ENCODE results near the gene GALNT13. TPM values are rescaled to one million over a fixed set of nuclear protein-coding genes. Genes with fewer than 3 reads are reported as not detected.

GALNT13 gene
- total and polyA plus RNA-seq, 10 of the 15 experiments (the other 5 are each of a cell fraction or from before 2014, with no cell fraction given): 0.04 TPM; not detected in 9

DNA sequence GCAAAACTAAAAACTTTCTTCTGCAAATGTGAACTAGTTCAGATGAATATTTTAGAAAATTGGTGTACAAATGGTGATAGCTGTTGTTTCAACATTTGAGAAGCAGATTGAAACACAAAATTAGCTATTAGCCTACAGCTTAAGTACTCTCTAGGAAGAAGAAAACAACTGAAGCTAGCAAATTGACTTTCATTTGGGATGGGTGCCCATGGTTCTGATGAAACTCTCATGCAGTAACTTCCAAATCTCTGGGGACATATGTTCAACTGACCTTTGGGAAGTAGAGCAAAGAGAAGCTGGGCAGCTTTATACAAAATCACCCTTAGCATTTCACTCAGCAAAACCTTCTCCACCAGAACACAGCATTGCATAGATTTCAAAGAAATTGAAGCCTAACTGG is 119.0 kb downstream of the GALNT13 start:
- H3K9ac ChIP-seq (ENCODE audit: control insufficient read depth, insufficient read depth, low read length): no peak overlapping the region
- no peaks in the 10 kb centered on the region for H3K9me3 ChIP-seq (replicated peaks; ENCODE audit: control insufficient read depth, insufficient read depth, low read length)
- intact Hi-C loops (cut with micrococcal nuclease; ENCODE audit: unreplicated experiment): no loop called here
- H3K4me1 ChIP-seq (ENCODE audit: control insufficient read depth, insufficient read depth, low read length): no peaks in the 10 kb centered on the region
- ATAC-seq (no peak), FAIRE-seq (no peak), DNase-seq (ENCODE audit: low read depth, low spot score) (no peak)
- H3K27ac ChIP-seq (ENCODE audit: control insufficient read depth, insufficient read depth): no peak overlapping the region
- no peaks in the 10 kb centered on the region for H3K79me2 ChIP-seq (ENCODE audit: control insufficient read depth, insufficient read depth, low read length)
- H3K4me2 ChIP-seq (ENCODE audit: control insufficient read depth, insufficient read depth): no peak overlapping the region
- ChIA-PET SMC1A (ENCODE audit: uncharacterized antibody, unreplicated experiment) (no interaction called here), CTCF (no interaction called here), RAD21 (ENCODE audit: unreplicated experiment) (no interaction called here), POLR2A (no interaction called here)
- H3K36me3 ChIP-seq (ENCODE audit: control insufficient read depth in 2 of 2, insufficient read depth in 2 of 2, low read length in 1 of 2): no peaks in the 10 kb centered on the region
- in situ Hi-C loops (cut with MboI): no loop called here
- H2AFZ ChIP-seq (ENCODE audit: control insufficient read depth, low read depth, low read length): no peak overlapping the region
- H3K27me3 ChIP-seq (replicated peaks in 1 of 2; ENCODE audit: control insufficient read depth in 2 of 2, insufficient read depth in 2 of 2, low read length in 1 of 2): no peaks in the 10 kb centered on the region
- H4K20me1 ChIP-seq (ENCODE audit: control insufficient read depth, insufficient read depth): no peaks in the 10 kb centered on the region
- no TSS peak for BruUV-seq (replicated peaks)
- H3K4me3 ChIP-seq: no peak overlapping the region
- TF ChIP-seq EGR1 (IDR thresholded peaks at IDR 0.05; ENCODE audit: borderline replicate concordance in 1 of 2, low read depth in 2 of 2, low read length in 2 of 2) (no peak), NBN (IDR thresholded peaks at IDR 0.05) (no peak), MLLT1 (IDR thresholded peaks at IDR 0.05) (no peak), ZBTB4 (CRISPR knock-in tag; IDR thresholded peaks at IDR 0.05) (no peak), RBBP5 (conservative IDR thresholded peaks at IDR 0.05) (no peak), ZNF24 (IDR thresholded peaks at IDR 0.05) (no peak), MYB (IDR thresholded peaks at IDR 0.05; ENCODE audit: borderline replicate concordance, low read depth, low read length) (no peak), KDM1A (IDR thresholded peaks at IDR 0.05; ENCODE audit: borderline replicate concordance) (no peak), STAT1 (conservative IDR thresholded peaks at IDR 0.05) (no peak), NFYB (IDR thresholded peaks at IDR 0.05; ENCODE audit: insufficient read depth, low read depth, low read length) (no peak), DPF2 (IDR thresholded peaks at IDR 0.05) (no peak)
- TF ChIP-seq, protein P1, sequence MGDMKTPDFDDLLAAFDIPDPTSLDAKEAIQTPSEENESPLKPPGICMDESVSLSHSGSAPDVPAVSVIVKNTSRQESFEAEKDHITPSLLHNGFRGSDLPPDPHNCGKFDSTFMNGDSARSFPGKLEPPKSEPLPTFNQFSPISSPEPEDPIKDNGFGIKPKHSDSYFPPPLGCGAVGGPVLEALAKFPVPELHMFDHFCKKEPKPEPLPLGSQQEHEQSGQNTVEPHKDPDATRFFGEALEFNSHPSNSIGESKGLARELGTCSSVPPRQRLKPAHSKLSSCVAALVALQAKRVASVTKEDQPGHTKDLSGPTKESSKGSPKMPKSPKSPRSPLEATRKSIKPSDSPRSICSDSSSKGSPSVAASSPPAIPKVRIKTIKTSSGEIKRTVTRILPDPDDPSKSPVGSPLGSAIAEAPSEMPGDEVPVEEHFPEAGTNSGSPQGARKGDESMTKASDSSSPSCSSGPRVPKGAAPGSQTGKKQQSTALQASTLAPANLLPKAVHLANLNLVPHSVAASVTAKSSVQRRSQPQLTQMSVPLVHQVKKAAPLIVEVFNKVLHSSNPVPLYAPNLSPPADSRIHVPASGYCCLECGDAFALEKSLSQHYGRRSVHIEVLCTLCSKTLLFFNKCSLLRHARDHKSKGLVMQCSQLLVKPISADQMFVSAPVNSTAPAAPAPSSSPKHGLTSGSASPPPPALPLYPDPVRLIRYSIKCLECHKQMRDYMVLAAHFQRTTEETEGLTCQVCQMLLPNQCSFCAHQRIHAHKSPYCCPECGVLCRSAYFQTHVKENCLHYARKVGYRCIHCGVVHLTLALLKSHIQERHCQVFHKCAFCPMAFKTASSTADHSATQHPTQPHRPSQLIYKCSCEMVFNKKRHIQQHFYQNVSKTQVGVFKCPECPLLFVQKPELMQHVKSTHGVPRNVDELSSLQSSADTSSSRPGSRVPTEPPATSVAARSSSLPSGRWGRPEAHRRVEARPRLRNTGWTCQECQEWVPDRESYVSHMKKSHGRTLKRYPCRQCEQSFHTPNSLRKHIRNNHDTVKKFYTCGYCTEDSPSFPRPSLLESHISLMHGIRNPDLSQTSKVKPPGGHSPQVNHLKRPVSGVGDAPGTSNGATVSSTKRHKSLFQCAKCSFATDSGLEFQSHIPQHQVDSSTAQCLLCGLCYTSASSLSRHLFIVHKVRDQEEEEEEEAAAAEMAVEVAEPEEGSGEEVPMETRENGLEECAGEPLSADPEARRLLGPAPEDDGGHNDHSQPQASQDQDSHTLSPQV (IDR thresholded peaks at IDR 0.05): no peak
- TF ChIP-seq, protein P2, sequence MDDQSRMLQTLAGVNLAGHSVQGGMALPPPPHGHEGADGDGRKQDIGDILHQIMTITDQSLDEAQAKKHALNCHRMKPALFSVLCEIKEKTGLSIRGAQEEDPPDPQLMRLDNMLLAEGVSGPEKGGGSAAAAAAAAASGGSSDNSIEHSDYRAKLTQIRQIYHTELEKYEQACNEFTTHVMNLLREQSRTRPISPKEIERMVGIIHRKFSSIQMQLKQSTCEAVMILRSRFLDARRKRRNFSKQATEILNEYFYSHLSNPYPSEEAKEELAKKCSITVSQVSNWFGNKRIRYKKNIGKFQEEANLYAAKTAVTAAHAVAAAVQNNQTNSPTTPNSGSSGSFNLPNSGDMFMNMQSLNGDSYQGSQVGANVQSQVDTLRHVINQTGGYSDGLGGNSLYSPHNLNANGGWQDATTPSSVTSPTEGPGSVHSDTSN (IDR thresholded peaks at IDR 0.05; ENCODE audit: insufficient replicate concordance, low read depth, low read length): no peak

Measured in GM12878 (cell line).